Activated T-helper 17 cell treated with anti-CD3 and anti-CD28 coated beads, Interleukin-2, amount 50 U/mL, for 72 hours (primary cell): ENCODE data around the gene EDN1. TPM values are rescaled to one million over a fixed set of nuclear protein-coding genes. Genes with fewer than 3 reads are reported as not detected.

Source experiments
- ATAC-seq: fragments of 150-1000 bp; cut with Tn5 transposase; replicated peaks from 2 replicates; pipeline ENCODE4 v1.10.0; 2021; ENCODE audit warnings: mild to moderate bottlenecking, moderate library complexity
- H3K27ac Mint-ChIP-seq: one replicate; pipeline ENCODE4 v1.8.0; 2022; ENCODE audit warnings: mixed read lengths
- H3K27me3 Mint-ChIP-seq: one replicate; pipeline ENCODE4 v1.8.0; 2022; ENCODE audit warnings: mixed read lengths
- H3K36me3 Mint-ChIP-seq: one replicate; pipeline ENCODE4 v1.8.0; 2022; ENCODE audit warnings: low read depth, mild to moderate bottlenecking, mixed read lengths
- H3K4me1 Mint-ChIP-seq: one replicate; pipeline ENCODE4 v1.8.0; 2022; ENCODE audit warnings: mixed read lengths
- H3K4me3 Mint-ChIP-seq: one replicate; pipeline ENCODE4 v1.8.0; 2022; ENCODE audit warnings: mild to moderate bottlenecking, mixed read lengths
- H3K9me3 Mint-ChIP-seq: one replicate; pipeline ENCODE4 v1.8.0; 2022; ENCODE audit warnings: mixed read lengths
- total RNA-seq, 2 donors: library from RNA; stranded (reverse); gene quantifications; one replicate each; pipeline ENCODE4 v1.2.3, GENCODE V29; 2022

The EDN1 gene
- total RNA-seq, 2 donors from 2014 or later, result 0.11 to 0.13 TPM

GRCh38 chr6:12279322-12280091 is 10.7 kb upstream of the EDN1 start:
- Mint-ChIP-seq H3K4me1 (no peaks in the 10 kb centered on the region), H3K9me3 (no peaks in the 10 kb centered on the region), H3K27me3 (peaks cover 33% of the 10 kb centered on the region), H3K36me3 (no peaks in the 10 kb centered on the region), H3K4me3 (no peak overlapping the region), H3K27ac (no peak overlapping the region)
- ATAC-seq, result no peak

- no peaks in the 10 kb centered on the region for H3K9me3 Mint-ChIP-seq
- peaks cover 29% of the 10 kb centered on the region for H3K27me3 Mint-ChIP-seq
- H3K4me3 Mint-ChIP-seq, result no peak overlapping the region
- H3K27ac Mint-ChIP-seq, result no peak overlapping the region
- H3K4me1 Mint-ChIP-seq, result no peaks in the 10 kb centered on the region
- H3K36me3 Mint-ChIP-seq, result no peaks in the 10 kb centered on the region
- ATAC-seq, result no peak
Observed at GRCh38 chr6:12280458-12280857, 9.7 kb upstream of the EDN1 start.

GRCh38 chr6:12280902-12281301 is 9.3 kb upstream of the EDN1 start:
- peaks cover 29% of the 10 kb centered on the region for H3K27me3 Mint-ChIP-seq
- no peak overlapping the region for H3K27ac Mint-ChIP-seq
- H3K4me3 Mint-ChIP-seq, result no peak overlapping the region
- no peak for ATAC-seq
- H3K4me1 Mint-ChIP-seq, result no peaks in the 10 kb centered on the region
- no peaks in the 10 kb centered on the region for H3K9me3 Mint-ChIP-seq
- H3K36me3 Mint-ChIP-seq, result no peaks in the 10 kb centered on the region

GRCh38 chr6:12283904-12284303 is 6.3 kb upstream of the EDN1 start:
- ATAC-seq, result no peak
- peaks cover 19% of the 10 kb centered on the region for H3K27me3 Mint-ChIP-seq

GRCh38 chr6:12286373-12287110 is 3.6 kb upstream of the EDN1 start:
- peaks cover 32% of the 10 kb centered on the region for H3K27me3 Mint-ChIP-seq
- no peaks in the 10 kb centered on the region for H3K9me3 Mint-ChIP-seq

More at GRCh38 chr6:12283904-12284303, 6.3 kb upstream of the EDN1 start:
- no peaks in the 10 kb centered on the region for H3K36me3 Mint-ChIP-seq
- H3K4me3 Mint-ChIP-seq, result no peak overlapping the region
- H3K9me3 Mint-ChIP-seq, result no peaks in the 10 kb centered on the region
- no peak overlapping the region for H3K27ac Mint-ChIP-seq
- H3K4me1 Mint-ChIP-seq, result no peaks in the 10 kb centered on the region

GRCh38 chr6:12288211-12288618 is 1.9 kb upstream of the EDN1 start:
- peaks cover 44% of the 10 kb centered on the region for H3K27me3 Mint-ChIP-seq
- no peak overlapping the region for H3K4me3 Mint-ChIP-seq
- H3K4me1 Mint-ChIP-seq, result peaks cover 15% of the 10 kb centered on the region
- ATAC-seq, result no peak
- H3K9me3 Mint-ChIP-seq, result no peaks in the 10 kb centered on the region
- H3K27ac Mint-ChIP-seq, result no peak overlapping the region
- H3K36me3 Mint-ChIP-seq, result no peaks in the 10 kb centered on the region

More at GRCh38 chr6:12286373-12287110, 3.6 kb upstream of the EDN1 start:
- Mint-ChIP-seq H3K4me1 (peaks cover 15% of the 10 kb centered on the region), H3K36me3 (no peaks in the 10 kb centered on the region), H3K4me3 (no peak overlapping the region), H3K27ac (no peak overlapping the region)
- ATAC-seq, result no peak

- H3K4me1 Mint-ChIP-seq, result peaks cover 15% of the 10 kb centered on the region
- peak overlapping the region; percentile 93 for H3K4me3 Mint-ChIP-seq
- ATAC-seq, result no peak
- H3K27me3 Mint-ChIP-seq, result peaks cover 46% of the 10 kb centered on the region
- H3K9me3 Mint-ChIP-seq, result no peaks in the 10 kb centered on the region
- no peaks in the 10 kb centered on the region for H3K36me3 Mint-ChIP-seq
- no peak overlapping the region for H3K27ac Mint-ChIP-seq
Observed at GRCh38 chr6:12288914-12289313, 1.2 kb upstream of the EDN1 start.

GRCh38 chr6:12289365-12289919 is 719 bp upstream of the EDN1 start:
- peak; percentile 56 for ATAC-seq
- Mint-ChIP-seq H3K36me3 (no peaks in the 10 kb centered on the region), H3K4me3 (peak overlapping the region; percentile 93), H3K27ac (peak overlapping the region; percentile 40), H3K27me3 (peaks cover 43% of the 10 kb centered on the region), H3K9me3 (no peaks in the 10 kb centered on the region), H3K4me1 (peaks cover 15% of the 10 kb centered on the region)

GRCh38 chr6:12291071-12291838 is 1.1 kb downstream of the EDN1 start:
- H3K27me3 Mint-ChIP-seq, result peaks cover 41% of the 10 kb centered on the region

GRCh38 chr6:12291839-12292604 is 1.9 kb downstream of the EDN1 start:
- Mint-ChIP-seq H3K27me3 (peaks cover 41% of the 10 kb centered on the region), H3K9me3 (no peaks in the 10 kb centered on the region), H3K4me1 (peaks cover 15% of the 10 kb centered on the region), H3K4me3 (no peak overlapping the region), H3K27ac (no peak overlapping the region), H3K36me3 (no peaks in the 10 kb centered on the region)
- no peak for ATAC-seq

More at GRCh38 chr6:12291071-12291838, 1.1 kb downstream of the EDN1 start:
- H3K4me3 Mint-ChIP-seq, result peak overlapping the region; percentile 93
- no peak overlapping the region for H3K27ac Mint-ChIP-seq
- H3K36me3 Mint-ChIP-seq, result no peaks in the 10 kb centered on the region
- no peak for ATAC-seq
- H3K9me3 Mint-ChIP-seq, result no peaks in the 10 kb centered on the region
- peaks cover 15% of the 10 kb centered on the region for H3K4me1 Mint-ChIP-seq

- H3K27me3 Mint-ChIP-seq, result peaks cover 41% of the 10 kb centered on the region
- H3K36me3 Mint-ChIP-seq, result no peaks in the 10 kb centered on the region
- no peaks in the 10 kb centered on the region for H3K9me3 Mint-ChIP-seq
- H3K4me1 Mint-ChIP-seq, result peaks cover 15% of the 10 kb centered on the region
- H3K27ac Mint-ChIP-seq, result no peak overlapping the region
- no peak for ATAC-seq
- H3K4me3 Mint-ChIP-seq, result no peak overlapping the region
Observed at GRCh38 chr6:12293235-12293930, 3.2 kb downstream of the EDN1 start.

GRCh38 chr6:12293931-12294807 is 4.0 kb downstream of the EDN1 start:
- H3K4me1 Mint-ChIP-seq, result peaks cover 13% of the 10 kb centered on the region
- no peak overlapping the region for H3K27ac Mint-ChIP-seq
- no peak overlapping the region for H3K4me3 Mint-ChIP-seq
- H3K36me3 Mint-ChIP-seq, result no peaks in the 10 kb centered on the region
- peaks cover 38% of the 10 kb centered on the region for H3K27me3 Mint-ChIP-seq
- no peak for ATAC-seq
- H3K9me3 Mint-ChIP-seq, result no peaks in the 10 kb centered on the region
